CD4-positive, alpha-beta T cell treated with Interleukin-10 for 1 hour (primary cell): ENCODE measurements around the gene ATL2.
A peak's percentile ranks its signal among the peaks of the same experiment; 100 is the strongest.
"Not testable (repeated sequence)": the region's sequence is repeated elsewhere in the genome, so short reads cannot be mapped to it uniquely, and the experiment has no call there.

ENCODE experiments used
- DNase-seq: peaks from one replicate; pipeline ENCODE4 v3.0.0-alpha.2; 2020

The ATL2 gene

GRCh38 chr2:38322224-38322914, 54.7 kb downstream of the ATL2 start:
- no peak for DNase-seq

GRCh38 chr2:38319240-38319639, 57.8 kb downstream of the ATL2 start:
- DNase-seq = not testable (repeated sequence)

GRCh38 chr2:38317725-38318124, 59.3 kb downstream of the ATL2 start:
- no peak for DNase-seq

- DNase-seq = peak; percentile 67
These were observed 61.3 kb downstream of the ATL2 start for GRCh38 chr2:38315707-38316333.

GRCh38 chr2:38308821-38309220, 68.3 kb downstream of the ATL2 start:
- DNase-seq = no peak

- no peak for DNase-seq
These were observed 74.9 kb downstream of the ATL2 start for GRCh38 chr2:38301969-38302702.

GRCh38 chr2:38301340-38301968, 75.6 kb downstream of the ATL2 start:
- DNase-seq = no peak

- DNase-seq = no peak
These were observed 78.5 kb downstream of the ATL2 start for GRCh38 chr2:38298539-38298938.

- no peak for DNase-seq
These were observed 80.8 kb downstream of the ATL2 start for GRCh38 chr2:38296197-38296780.

- no peak for DNase-seq
These were observed 82.5 kb downstream of the ATL2 start for GRCh38 chr2:38294597-38294996.

- no peak for DNase-seq
These were observed 83.8 kb downstream of the ATL2 start for GRCh38 chr2:38293152-38293865.

- DNase-seq = no peak
These were observed 86.7 kb downstream of the ATL2 start for GRCh38 chr2:38290332-38290731.

- no peak for DNase-seq
These were observed 92.1 kb downstream of the ATL2 start for GRCh38 chr2:38284971-38285370.

- no peak for DNase-seq
These were observed 95.9 kb downstream of the ATL2 start for GRCh38 chr2:38281095-38281742.

GRCh38 chr2:38279201-38279600, 97.9 kb downstream of the ATL2 start:
- no peak for DNase-seq

- not testable (repeated sequence) for DNase-seq
These were observed 99.0 kb downstream of the ATL2 start for GRCh38 chr2:38278117-38278438.

- no peak for DNase-seq
These were observed 99.6 kb downstream of the ATL2 start for GRCh38 chr2:38277245-38278116.

- peak; percentile 52 for DNase-seq
These were observed 102.5 kb downstream of the ATL2 start for GRCh38 chr2:38274286-38275276.

GRCh38 chr2:38271697-38272096, 105.4 kb downstream of the ATL2 start:
- no peak for DNase-seq

GRCh38 chr2:38269421-38269820, 107.7 kb downstream of the ATL2 start:
- DNase-seq = no peak
